HG03135 (cell line): ENCODE results near the gene GABRG2.
"Not testable (repeated sequence)": the region's sequence is repeated elsewhere in the genome, so short reads cannot be mapped to it uniquely, and the experiment has no call there.

Experiments used
- ATAC-seq: cut with Tn5 transposase; IDR thresholded peaks from one replicate; pipeline ENCODE4 v1.9.1; 2021; ENCODE audit warnings: mild to moderate bottlenecking, moderate library complexity; ENCODE audit not compliant: unreplicated experiment

GABRG2 gene

GRCh38 chr5:162067655-162068411, at the start of gene GABRG2:
Gene GABRG2 (plus strand): TSS chr5:162067773. CDS start chr5:162068000, 227 bp downstream.
- no peak for ATAC-seq

- no peak for ATAC-seq
Measured at GRCh38 chr5:162025312-162025711, 42.3 kb upstream of the GABRG2 start.

- ATAC-seq: no peak
Measured at GRCh38 chr5:162026803-162027202, 40.8 kb upstream of the GABRG2 start.

GRCh38 chr5:162037431-162037830, 30.1 kb upstream of the GABRG2 start:
- ATAC-seq: no peak

- no peak for ATAC-seq
Measured at GRCh38 chr5:162047279-162047678, 20.3 kb upstream of the GABRG2 start.

GRCh38 chr5:162052676-162053075, 14.9 kb upstream of the GABRG2 start:
- no peak for ATAC-seq

GRCh38 chr5:162055095-162055494, 12.5 kb upstream of the GABRG2 start:
- ATAC-seq: not testable (repeated sequence)

GRCh38 chr5:162067162-162067561, 411 bp upstream of the GABRG2 start:
- no peak for ATAC-seq

GRCh38 chr5:162068412-162068811, 839 bp downstream of the GABRG2 start:
- ATAC-seq: no peak

- ATAC-seq: no peak
Measured at GRCh38 chr5:162068936-162069335, 1.4 kb downstream of the GABRG2 start.

- no peak for ATAC-seq
Measured at GRCh38 chr5:162078805-162079204, 11.2 kb downstream of the GABRG2 start.

GRCh38 chr5:162091336-162091735, 23.8 kb downstream of the GABRG2 start:
- no peak for ATAC-seq

- ATAC-seq: no peak
Measured at GRCh38 chr5:162096448-162096847, 28.9 kb downstream of the GABRG2 start.

GRCh38 chr5:162107591-162107990, 40.0 kb downstream of the GABRG2 start:
- ATAC-seq: no peak

- no peak for ATAC-seq
Measured at GRCh38 chr5:162119801-162120200, 52.2 kb downstream of the GABRG2 start.

- no peak for ATAC-seq
Measured at GRCh38 chr5:162128117-162128516, 60.5 kb downstream of the GABRG2 start.

- ATAC-seq: no peak
Measured at GRCh38 chr5:162132348-162132747, 64.8 kb downstream of the GABRG2 start.

- ATAC-seq: no peak
Measured at GRCh38 chr5:162139190-162139589, 71.6 kb downstream of the GABRG2 start.

GRCh38 chr5:162154242-162154641, 86.7 kb downstream of the GABRG2 start:
- no peak for ATAC-seq

GRCh38 chr5:162160401-162160800, 92.8 kb downstream of the GABRG2 start:
- no peak for ATAC-seq

GRCh38 chr5:162163663-162164062, 96.1 kb downstream of the GABRG2 start:
- no peak for ATAC-seq

GRCh38 chr5:162174358-162174974, 106.9 kb downstream of the GABRG2 start:
- ATAC-seq: no peak
